ENCODE data around the gene CCDC24.

Gene CCDC24

GRCh38 chr1:43993206-43993914 lies 2.0 kb downstream of the CCDC24 start:
- no peak for DNase-seq (ENCODE audit: low read depth, low spot score)
- no peak overlapping the region for H3K4me3 ChIP-seq (ENCODE audit: low read length)

GRCh38 chr1:43994071-43994470 lies 2.7 kb downstream of the CCDC24 start:
- no peak overlapping the region for H3K4me3 ChIP-seq (ENCODE audit: low read length)
- no peak for DNase-seq (ENCODE audit: low read depth, low spot score)

GRCh38 chr1:43994794-43995790 lies 3.7 kb downstream of the CCDC24 start:
- no peak for DNase-seq (ENCODE audit: low read depth, low spot score)
- H3K4me3 ChIP-seq (ENCODE audit: low read length), result no peak overlapping the region

GRCh38 chr1:43995984-43996732 lies 4.8 kb downstream of the CCDC24 start:
- no peak overlapping the region for H3K4me3 ChIP-seq (ENCODE audit: low read length)
- DNase-seq (ENCODE audit: low read depth, low spot score), result no peak

GRCh38 chr1:43996733-43997115 lies 5.3 kb downstream of the CCDC24 start:
- no peak for DNase-seq (ENCODE audit: low read depth, low spot score)
- no peak overlapping the region for H3K4me3 ChIP-seq (ENCODE audit: low read length)

GRCh38 chr1:43997295-43997999 lies 6.0 kb downstream of the CCDC24 start:
- H3K4me3 ChIP-seq (ENCODE audit: low read length), result no peak overlapping the region
- DNase-seq (ENCODE audit: low read depth, low spot score), result no peak

- no peak for DNase-seq (ENCODE audit: low read depth, low spot score)
- no peak overlapping the region for H3K4me3 ChIP-seq (ENCODE audit: low read length)
Observed at GRCh38 chr1:43998000-43998378, 6.6 kb downstream of the CCDC24 start.

- no peak for DNase-seq (ENCODE audit: low read depth, low spot score)
Observed at GRCh38 chr1:43999455-43999854, 8.1 kb downstream of the CCDC24 start.

GRCh38 chr1:44000122-44000665 lies 8.8 kb downstream of the CCDC24 start:
- no peak for DNase-seq (ENCODE audit: low read depth, low spot score)

More at GRCh38 chr1:43999455-43999854, 8.1 kb downstream of the CCDC24 start:
- H3K4me3 ChIP-seq (ENCODE audit: low read length), result no peak overlapping the region

GRCh38 chr1:44002165-44002564 lies 10.8 kb downstream of the CCDC24 start:
- H3K4me3 ChIP-seq (ENCODE audit: low read length), result no peak overlapping the region
- no peak for DNase-seq (ENCODE audit: low read depth, low spot score)

More at GRCh38 chr1:44000122-44000665, 8.8 kb downstream of the CCDC24 start:
- H3K4me3 ChIP-seq (ENCODE audit: low read length), result no peak overlapping the region

GRCh38 chr1:44002606-44003157 lies 11.3 kb downstream of the CCDC24 start:
- DNase-seq (ENCODE audit: low read depth, low spot score), result no peak
- no peak overlapping the region for H3K4me3 ChIP-seq (ENCODE audit: low read length)

GRCh38 chr1:44008259-44008658 lies 16.9 kb downstream of the CCDC24 start:
- no peak overlapping the region for H3K4me3 ChIP-seq (ENCODE audit: low read length)
- no peak for DNase-seq (ENCODE audit: low read depth, low spot score)

GRCh38 chr1:44010935-44011471 lies 19.6 kb downstream of the CCDC24 start:
- no peak for DNase-seq (ENCODE audit: low read depth, low spot score)
- no peak overlapping the region for H3K4me3 ChIP-seq (ENCODE audit: low read length)

- H3K4me3 ChIP-seq (ENCODE audit: low read length), result no peak overlapping the region
- no peak for DNase-seq (ENCODE audit: low read depth, low spot score)
Observed at GRCh38 chr1:44012404-44012803, 21.0 kb downstream of the CCDC24 start.

GRCh38 chr1:44012941-44013609 lies 21.7 kb downstream of the CCDC24 start:
- no peak for DNase-seq (ENCODE audit: low read depth, low spot score)
- no peak overlapping the region for H3K4me3 ChIP-seq (ENCODE audit: low read length)

GRCh38 chr1:44013949-44014348 lies 22.6 kb downstream of the CCDC24 start:
- H3K4me3 ChIP-seq (ENCODE audit: low read length), result no peak overlapping the region
- DNase-seq (ENCODE audit: low read depth, low spot score), result no peak

GRCh38 chr1:44014365-44015104 lies 23.1 kb downstream of the CCDC24 start:
- H3K4me3 ChIP-seq (ENCODE audit: low read length), result no peak overlapping the region
- no peak for DNase-seq (ENCODE audit: low read depth, low spot score)

Measured in Jurkat, Clone E6-1 (cell line).